ENCODE data around the gene TRMT10C. TPM values are rescaled to one million over a fixed set of nuclear protein-coding genes. Genes with fewer than 3 reads are reported as not detected.

Gene TRMT10C
- total and polyA plus RNA-seq, 9 of the 15 experiments (the other 6 are each of a cell fraction or from before 2014, with no cell fraction given) = 48.6 to 106 (median 63.9) TPM

DNA sequence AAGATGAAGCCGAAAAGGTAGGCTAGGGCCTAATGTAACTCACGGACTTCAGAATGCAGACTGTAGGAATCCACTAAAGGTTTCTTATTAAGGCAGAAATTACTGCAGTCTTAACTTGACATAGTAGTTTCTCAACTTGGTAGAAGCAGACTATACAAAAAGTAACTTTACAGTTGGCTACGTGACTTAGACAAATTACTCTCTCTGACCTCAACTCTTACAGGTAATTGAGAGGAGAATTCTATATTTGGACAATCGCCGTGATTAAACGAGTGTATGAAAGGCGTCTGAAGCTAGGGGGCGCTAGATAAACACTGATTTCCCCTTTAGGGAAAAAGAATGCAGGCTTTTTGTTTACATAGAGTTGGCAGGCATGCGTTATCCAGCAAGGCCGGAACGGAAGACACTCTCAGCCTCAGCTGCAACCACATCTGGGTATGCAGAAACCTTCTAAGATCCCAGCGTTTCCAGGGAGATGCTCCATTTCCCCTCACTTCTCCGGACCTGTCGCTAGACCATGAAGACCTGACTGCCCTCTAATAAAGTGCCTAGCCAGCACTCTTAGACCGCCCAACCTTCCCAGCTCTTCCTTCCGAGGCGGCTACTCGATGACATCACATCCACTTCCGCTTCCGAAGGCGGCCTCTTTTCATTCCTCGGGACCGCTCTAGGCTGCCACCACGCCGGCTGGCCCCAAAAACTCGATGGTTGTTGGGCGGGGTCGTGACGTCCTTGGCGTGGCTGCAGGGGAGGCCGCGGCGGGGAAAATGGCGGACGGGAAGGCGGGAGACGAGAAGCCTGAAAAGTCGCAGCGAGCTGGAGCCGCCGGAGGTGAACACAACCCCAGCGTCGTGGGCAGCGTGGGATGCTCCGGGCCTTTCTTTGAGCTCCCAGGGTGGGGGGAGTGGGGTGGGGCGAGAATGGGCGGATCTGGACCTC is 12.1 kb downstream of the TRMT10C start, which contains the start of gene PCNP (continued):
- TF ChIP-seq, protein P1, sequence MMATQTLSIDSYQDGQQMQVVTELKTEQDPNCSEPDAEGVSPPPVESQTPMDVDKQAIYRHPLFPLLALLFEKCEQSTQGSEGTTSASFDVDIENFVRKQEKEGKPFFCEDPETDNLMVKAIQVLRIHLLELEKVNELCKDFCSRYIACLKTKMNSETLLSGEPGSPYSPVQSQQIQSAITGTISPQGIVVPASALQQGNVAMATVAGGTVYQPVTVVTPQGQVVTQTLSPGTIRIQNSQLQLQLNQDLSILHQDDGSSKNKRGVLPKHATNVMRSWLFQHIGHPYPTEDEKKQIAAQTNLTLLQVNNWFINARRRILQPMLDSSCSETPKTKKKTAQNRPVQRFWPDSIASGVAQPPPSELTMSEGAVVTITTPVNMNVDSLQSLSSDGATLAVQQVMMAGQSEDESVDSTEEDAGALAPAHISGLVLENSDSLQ (IDR thresholded peaks at IDR 0.05) = peak; percentile 49
- no peak for TF ChIP-seq NEUROD1 (IDR thresholded peaks at IDR 0.05; ENCODE audit: borderline replicate concordance, low read depth, low read length, partially characterized antibody)
- TF ChIP-seq, protein P2, sequence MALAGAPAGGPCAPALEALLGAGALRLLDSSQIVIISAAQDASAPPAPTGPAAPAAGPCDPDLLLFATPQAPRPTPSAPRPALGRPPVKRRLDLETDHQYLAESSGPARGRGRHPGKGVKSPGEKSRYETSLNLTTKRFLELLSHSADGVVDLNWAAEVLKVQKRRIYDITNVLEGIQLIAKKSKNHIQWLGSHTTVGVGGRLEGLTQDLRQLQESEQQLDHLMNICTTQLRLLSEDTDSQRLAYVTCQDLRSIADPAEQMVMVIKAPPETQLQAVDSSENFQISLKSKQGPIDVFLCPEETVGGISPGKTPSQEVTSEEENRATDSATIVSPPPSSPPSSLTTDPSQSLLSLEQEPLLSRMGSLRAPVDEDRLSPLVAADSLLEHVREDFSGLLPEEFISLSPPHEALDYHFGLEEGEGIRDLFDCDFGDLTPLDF (CRISPR knock-in tag; IDR thresholded peaks at IDR 0.05) = no peak; the same call in 1 of the 2 replicates
- TF ChIP-seq, protein P3, sequence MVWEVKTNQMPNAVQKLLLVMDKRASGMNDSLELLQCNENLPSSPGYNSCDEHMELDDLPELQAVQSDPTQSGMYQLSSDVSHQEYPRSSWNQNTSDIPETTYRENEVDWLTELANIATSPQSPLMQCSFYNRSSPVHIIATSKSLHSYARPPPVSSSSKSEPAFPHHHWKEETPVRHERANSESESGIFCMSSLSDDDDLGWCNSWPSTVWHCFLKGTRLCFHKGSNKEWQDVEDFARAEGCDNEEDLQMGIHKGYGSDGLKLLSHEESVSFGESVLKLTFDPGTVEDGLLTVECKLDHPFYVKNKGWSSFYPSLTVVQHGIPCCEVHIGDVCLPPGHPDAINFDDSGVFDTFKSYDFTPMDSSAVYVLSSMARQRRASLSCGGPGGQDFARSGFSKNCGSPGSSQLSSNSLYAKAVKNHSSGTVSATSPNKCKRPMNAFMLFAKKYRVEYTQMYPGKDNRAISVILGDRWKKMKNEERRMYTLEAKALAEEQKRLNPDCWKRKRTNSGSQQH (CRISPR knock-in tag; IDR thresholded peaks at IDR 0.05) = no peak
- TF ChIP-seq, protein P4, sequence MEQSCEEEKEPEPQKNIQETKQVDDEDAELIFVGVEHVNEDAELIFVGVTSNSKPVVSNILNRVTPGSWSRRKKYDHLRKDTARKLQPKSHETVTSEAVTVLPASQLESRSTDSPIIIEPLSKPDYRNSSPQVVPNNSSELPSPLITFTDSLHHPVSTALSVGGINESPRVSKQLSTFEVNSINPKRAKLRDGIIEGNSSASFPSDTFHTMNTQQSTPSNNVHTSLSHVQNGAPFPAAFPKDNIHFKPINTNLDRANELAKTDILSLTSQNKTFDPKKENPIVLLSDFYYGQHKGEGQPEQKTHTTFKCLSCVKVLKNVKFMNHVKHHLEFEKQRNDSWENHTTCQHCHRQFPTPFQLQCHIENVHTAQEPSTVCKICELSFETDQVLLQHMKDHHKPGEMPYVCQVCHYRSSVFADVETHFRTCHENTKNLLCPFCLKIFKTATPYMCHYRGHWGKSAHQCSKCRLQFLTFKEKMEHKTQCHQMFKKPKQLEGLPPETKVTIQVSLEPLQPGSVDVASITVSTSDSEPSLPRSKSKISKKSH (CRISPR knock-in tag; IDR thresholded peaks at IDR 0.05) = no peak
- peak; percentile 67 for TF ChIP-seq ETV1 (tag; conservative IDR thresholded peaks at IDR 0.05; ENCODE audit: low read depth)
- no peak for TF ChIP-seq TRIM28 (IDR thresholded peaks at IDR 0.05)
- TF ChIP-seq, protein P5, sequence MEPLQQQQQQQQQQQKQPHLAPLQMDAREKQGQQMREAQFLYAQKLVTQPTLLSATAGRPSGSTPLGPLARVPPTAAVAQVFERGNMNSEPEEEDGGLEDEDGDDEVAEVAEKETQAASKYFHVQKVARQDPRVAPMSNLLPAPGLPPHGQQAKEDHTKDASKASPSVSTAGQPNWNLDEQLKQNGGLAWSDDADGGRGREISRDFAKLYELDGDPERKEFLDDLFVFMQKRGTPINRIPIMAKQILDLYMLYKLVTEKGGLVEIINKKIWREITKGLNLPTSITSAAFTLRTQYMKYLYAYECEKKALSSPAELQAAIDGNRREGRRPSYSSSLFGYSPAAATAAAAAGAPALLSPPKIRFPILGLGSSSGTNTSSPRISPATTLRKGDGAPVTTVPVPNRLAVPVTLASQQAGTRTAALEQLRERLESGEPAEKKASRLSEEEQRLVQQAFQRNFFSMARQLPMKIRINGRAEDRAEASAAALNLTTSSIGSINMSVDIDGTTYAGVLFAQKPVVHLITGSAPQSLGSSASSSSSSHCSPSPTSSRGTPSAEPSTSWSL (CRISPR knock-in tag; IDR thresholded peaks at IDR 0.05; ENCODE audit: borderline replicate concordance) = no peak
- TF ChIP-seq, protein P6, sequence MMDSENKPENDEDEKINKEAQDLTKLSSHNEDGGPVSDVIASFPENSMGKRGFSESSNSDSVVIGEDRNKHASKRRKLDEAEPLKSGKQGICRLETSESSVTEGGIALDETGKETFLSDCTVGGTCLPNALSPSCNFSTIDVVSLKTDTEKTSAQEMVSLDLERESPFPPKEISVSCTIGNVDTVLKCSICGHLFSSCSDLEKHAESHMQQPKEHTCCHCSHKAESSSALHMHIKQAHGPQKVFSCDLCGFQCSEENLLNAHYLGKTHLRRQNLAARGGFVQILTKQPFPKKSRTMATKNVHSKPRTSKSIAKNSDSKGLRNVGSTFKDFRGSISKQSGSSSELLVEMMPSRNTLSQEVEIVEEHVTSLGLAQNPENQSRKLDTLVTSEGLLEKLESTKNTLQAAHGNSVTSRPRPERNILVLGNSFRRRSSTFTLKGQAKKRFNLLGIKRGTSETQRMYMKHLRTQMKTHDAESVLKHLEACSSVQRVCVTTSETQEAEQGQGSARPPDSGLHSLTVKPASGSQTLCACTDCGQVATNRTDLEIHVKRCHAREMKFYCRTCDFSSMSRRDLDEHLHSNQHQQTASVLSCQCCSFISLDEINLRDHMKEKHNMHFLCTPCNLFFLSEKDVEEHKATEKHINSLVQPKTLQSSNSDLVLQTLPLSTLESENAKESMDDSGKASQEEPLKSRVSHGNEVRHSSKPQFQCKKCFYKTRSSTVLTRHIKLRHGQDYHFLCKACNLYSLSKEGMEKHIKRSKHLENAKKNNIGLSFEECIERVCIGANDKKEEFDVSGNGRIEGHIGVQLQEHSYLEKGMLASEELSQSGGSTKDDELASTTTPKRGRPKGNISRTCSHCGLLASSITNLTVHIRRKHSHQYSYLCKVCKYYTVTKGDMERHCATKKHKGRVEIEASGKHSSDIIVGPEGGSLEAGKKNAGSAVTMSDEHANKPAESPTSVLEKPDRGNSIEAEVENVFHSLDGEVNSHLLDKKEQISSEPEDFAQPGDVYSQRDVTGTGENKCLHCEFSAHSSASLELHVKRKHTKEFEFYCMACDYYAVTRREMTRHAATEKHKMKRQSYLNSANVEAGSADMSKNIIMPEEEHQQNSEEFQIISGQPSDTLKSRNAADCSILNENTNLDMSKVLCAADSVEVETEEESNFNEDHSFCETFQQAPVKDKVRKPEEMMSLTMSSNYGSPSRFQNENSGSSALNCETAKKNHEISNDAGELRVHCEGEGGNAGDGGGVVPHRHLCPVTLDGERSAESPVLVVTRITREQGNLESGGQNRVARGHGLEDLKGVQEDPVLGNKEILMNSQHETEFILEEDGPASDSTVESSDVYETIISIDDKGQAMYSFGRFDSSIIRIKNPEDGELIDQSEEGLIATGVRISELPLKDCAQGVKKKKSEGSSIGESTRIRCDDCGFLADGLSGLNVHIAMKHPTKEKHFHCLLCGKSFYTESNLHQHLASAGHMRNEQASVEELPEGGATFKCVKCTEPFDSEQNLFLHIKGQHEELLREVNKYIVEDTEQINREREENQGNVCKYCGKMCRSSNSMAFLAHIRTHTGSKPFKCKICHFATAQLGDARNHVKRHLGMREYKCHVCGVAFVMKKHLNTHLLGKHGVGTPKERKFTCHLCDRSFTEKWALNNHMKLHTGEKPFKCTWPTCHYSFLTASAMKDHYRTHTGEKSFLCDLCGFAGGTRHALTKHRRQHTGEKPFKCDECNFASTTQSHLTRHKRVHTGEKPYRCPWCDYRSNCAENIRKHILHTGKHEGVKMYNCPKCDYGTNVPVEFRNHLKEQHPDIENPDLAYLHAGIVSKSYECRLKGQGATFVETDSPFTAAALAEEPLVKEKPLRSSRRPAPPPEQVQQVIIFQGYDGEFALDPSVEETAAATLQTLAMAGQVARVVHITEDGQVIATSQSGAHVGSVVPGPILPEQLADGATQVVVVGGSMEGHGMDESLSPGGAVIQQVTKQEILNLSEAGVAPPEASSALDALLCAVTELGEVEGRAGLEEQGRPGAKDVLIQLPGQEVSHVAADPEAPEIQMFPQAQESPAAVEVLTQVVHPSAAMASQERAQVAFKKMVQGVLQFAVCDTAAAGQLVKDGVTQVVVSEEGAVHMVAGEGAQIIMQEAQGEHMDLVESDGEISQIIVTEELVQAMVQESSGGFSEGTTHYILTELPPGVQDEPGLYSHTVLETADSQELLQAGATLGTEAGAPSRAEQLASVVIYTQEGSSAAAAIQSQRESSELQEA (IDR thresholded peaks at IDR 0.05; ENCODE audit: low read depth) = 0 out of 2 replicates have a peak, but pooled peaks have one; percentile 29
- peak; percentile 56; the same call in 1 of the 2 replicates for TF ChIP-seq CC2D1A (IDR thresholded peaks at IDR 0.05)
